GM19324 (cell line): ENCODE measurements around the gene SLC25A18.
"Not testable (repeated sequence)": the region's sequence is repeated elsewhere in the genome, so short reads cannot be mapped to it uniquely, and the experiment has no call there.

ENCODE experiments used
- ATAC-seq: cut with Tn5 transposase; IDR thresholded peaks from one replicate; pipeline ENCODE4 v1.9.1; 2021; ENCODE audit warnings: mild to moderate bottlenecking, moderate library complexity; ENCODE audit not compliant: unreplicated experiment, low FRiP score

The SLC25A18 gene

DNA sequence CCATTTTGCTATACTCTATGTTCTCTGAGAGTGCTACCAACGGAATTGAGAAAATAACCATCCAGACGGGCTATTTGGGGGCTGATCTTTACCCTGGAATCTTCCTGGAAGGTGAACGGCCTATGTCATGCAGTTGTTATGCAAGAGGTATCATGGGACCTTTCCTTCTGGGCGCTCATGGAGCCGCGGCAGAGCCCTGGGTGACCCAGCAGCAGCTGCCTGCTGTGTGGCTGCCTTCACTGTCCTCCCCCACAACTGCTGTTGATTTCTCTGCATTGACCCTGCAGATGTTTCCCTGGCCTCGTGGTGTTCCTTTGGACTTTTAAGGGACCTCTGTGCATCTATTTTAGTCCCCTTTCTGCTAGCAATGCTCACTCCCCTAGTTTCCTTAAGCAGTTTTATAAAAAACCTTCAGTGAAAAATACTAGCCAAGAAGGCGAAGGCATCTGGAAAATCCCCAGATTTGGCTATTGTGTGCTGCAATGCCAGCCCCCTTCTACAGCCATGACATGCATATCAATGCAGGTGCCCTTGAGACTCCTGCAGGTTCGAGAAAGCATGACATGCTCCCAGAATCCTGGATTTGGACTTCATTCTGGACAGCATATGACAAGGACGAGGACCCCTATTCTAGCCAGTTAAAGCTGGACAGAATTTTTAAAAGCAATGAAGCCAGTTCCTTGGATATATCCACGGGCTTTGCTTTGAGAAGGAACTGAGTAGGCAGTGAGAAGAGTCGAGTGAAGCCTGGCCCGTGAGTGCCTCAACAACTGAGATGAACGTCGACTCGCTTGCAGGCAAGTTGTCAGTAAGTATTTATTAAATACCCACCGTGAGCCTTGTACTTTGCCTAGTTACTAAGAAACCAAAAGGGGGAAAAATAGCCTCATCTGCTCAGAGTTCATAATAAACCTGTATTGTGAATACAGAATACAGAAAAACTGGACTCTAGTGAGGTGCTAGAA lies at the start of gene SLC25A18:
TSS of gene SLC25A18 (plus strand) at position 593 of the 965 bp plus-strand sequence. CDS start 16,447 bp downstream, outside the sequence.
- ATAC-seq, result no peak

GRCh38 chr22:17513612-17514011 lies 49.7 kb upstream of the SLC25A18 start:
- ATAC-seq, result no peak

DNA sequence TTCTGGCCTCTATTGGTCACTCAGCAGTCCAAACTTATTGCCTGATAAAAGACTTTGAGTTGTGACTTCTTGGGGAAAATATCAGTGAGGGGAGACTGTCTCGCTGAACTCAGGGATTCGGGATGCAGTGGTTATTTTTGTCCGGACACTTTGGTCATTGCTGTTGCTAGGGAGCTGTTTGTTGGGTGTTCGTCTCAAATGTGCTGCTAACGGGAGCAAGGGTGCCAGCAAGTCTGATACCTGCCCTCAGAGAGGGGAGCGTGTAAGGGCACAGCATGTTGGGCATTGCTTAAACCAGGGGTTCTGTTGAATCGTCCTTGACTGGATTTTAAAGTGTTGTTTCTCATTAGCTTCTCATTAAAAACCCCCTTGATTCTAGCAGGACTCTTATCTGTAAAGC lies 49.2 kb upstream of the SLC25A18 start:
- no peak for ATAC-seq

- ATAC-seq, result no peak
These were observed 44.9 kb upstream of the SLC25A18 start for GRCh38 chr22:17518406-17518805.

- not testable (repeated sequence) for ATAC-seq
These were observed 41.3 kb upstream of the SLC25A18 start for GRCh38 chr22:17521971-17522370.

GRCh38 chr22:17523925-17524324 lies 39.4 kb upstream of the SLC25A18 start:
- ATAC-seq, result no peak

GRCh38 chr22:17536269-17536668 lies 27.0 kb upstream of the SLC25A18 start:
- no peak for ATAC-seq

DNA sequence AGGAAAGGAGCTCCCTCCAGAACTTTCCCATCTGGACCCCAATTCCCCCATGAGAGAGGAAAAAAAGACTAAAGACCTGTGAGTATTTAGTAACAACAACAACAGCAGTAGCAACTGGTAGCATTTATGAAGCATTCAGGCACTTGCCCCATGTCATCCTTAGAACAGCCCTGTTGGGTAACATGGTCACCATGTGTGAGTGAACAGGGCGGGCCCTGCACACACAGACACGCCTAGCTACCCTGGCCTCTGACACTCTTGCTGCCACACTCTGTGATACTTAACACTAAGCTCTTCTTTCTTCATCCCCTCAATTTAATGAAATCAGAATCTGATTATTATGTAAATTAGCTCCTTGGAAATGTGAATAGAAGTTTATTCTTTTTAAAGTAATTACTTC lies 26.1 kb upstream of the SLC25A18 start:
- no peak for ATAC-seq

DNA sequence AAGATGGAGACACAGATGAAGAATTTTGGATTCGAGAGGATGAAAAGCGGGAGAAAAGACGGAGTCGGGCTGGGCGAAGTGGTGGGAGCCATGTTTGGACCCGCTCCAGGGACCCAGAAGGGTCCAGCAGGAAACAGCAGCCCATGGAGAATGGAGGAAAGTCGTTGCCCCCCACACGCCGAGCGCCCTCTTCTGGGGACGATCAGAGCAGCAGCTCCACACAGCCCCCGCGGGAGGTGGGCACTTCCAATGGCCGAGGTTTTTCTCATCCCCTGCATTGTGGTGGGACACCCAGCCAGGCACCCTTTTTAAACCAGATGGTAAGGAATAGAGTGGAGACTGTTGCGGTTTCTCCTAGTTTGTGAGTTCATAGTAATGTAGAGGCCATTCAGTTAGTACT lies 22.8 kb upstream of the SLC25A18 start:
- ATAC-seq, result no peak

DNA sequence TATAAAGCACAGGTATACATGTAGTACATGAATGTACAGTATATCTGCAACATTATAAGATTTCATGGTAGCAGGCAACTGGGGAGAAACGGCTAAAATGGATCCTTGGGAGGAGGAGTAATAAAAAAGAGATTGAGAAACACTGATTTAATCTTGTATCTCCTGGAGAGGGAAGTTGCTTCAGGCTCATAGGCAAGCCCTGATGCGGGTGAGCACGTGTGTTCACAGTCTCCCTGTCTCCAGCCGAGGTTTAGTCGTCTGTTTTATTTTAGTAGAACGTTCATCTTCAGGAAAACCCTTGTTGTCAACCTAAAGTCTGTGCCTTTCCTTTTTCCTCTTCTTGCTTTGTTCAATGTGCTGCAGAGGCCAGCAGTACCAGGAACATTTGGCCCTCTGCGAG lies 21.8 kb upstream of the SLC25A18 start:
- ATAC-seq, result no peak

DNA sequence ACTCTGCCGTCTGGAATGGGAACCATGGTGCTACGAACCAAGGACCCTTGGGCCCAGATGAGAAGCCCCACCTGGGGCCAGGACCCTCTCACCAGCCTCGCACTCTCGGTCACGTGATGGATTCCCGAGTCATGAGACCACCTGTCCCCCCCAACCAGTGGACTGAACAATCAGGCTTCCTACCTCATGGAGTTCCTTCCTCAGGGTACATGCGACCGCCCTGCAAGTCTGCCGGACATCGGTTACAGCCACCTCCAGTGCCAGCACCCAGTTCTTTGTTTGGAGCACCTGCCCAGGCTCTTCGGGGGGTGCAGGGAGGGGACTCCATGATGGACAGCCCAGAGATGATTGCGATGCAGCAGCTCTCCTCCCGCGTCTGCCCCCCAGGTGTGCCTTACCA lies 20.8 kb upstream of the SLC25A18 start:
- no peak for ATAC-seq

DNA sequence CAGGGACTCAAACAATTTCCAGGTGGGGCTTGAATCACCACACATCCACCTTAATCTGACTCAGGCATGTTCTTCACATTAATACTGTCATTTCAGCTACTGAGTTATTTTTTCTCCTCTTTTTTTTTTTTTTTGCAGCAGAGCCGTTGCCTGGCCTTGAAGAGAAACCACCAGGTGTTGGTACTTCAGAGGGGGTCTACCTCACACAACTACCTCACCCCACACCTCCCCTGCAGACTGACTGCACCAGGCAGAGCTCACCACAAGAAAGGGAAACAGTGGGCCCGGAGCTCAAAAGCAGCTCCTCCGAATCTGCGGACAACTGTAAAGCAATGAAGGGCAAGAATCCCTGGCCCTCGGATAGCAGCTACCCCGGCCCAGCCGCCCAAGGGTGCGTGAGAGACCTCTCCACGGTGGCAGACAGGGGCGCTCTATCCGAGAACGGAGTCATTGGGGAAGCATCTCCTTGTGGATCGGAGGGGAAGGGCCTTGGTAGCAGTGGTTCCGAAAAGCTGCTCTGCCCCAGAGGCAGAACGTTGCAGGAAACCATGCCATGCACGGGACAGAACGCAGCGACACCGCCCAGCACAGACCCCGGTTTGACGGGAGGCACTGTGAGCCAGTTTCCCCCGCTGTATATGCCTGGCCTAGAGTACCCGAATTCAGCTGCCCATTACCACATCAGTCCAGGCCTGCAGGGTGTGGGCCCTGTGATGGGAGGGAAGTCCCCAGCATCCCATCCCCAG lies 15.1 kb upstream of the SLC25A18 start:
- ATAC-seq, result no peak

GRCh38 chr22:17548756-17549035 lies 14.6 kb upstream of the SLC25A18 start:
- no peak for ATAC-seq

DNA sequence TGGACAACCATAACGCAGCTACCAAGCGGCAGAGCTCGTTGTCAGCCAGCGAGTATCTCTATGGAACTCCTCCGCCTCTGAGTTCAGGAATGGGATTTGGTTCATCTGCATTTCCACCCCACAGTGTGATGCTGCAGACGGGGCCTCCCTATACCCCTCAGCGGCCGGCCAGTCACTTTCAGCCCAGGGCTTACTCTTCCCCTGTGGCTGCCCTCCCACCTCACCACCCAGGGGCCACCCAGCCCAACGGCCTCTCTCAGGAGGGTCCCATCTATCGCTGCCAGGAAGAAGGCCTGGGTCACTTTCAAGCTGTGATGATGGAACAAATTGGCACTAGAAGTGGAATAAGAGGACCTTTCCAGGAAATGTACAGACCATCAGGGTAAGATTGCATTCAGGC lies 14.1 kb upstream of the SLC25A18 start:
- no peak for ATAC-seq

GRCh38 chr22:17549655-17550054 lies 13.6 kb upstream of the SLC25A18 start:
- no peak for ATAC-seq

- ATAC-seq, result no peak
These were observed 10.6 kb upstream of the SLC25A18 start for GRCh38 chr22:17552737-17553136.

GRCh38 chr22:17554814-17555213 lies 8.5 kb upstream of the SLC25A18 start:
- ATAC-seq, result no peak

DNA sequence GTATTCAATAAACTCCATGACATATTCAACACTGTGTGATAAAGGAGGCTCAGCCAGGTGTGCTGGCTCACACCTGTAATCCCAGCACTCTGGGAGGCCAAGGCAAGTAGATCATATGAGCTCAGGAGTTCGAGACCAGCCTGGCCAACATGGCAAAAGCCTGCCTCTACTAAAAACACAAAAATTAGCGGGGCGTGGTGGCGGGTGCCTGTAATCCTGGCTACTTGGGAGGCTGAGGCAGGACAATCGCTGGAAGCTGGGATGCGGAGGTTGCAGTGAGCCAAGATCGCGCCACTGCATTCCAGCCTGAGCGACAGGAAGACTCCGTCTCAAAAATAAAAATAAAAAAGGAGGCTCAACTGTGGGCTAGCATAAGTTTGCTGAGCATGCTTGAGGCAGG lies 4.1 kb upstream of the SLC25A18 start:
- no peak for ATAC-seq

GRCh38 chr22:17563936-17564391 lies 666 bp downstream of the SLC25A18 start:
- ATAC-seq, result no peak

DNA sequence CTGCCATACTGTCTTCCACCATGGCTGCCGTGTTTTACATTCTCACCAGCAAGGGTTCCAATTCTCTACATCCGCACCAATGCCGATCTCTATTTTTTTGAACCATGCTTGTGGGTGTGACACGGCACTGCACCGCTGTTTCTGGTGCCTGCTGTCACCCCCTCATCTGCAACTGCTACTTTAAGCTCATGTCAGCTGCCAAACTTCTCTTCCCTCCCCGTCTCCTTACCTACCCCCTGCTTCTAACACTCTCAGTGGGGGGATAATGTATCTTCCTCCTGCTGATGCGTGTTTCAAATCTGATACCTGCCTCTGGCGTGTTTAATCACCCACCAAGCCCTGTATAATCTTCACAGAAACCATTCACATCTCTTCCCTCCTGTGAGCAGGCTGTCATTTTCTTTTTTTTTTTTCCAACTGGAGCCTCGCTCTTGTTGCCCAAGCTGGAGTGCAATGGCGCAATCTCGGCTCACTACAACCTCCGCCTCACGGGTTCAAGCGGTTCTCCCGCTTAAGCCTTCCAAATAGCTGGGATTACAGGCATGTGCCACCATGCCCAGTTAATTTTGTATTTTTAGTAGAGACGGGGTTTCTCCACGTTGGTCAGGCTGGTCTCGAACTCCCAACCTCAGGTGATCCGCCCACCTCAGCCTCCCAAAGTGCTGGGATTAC lies 2.9 kb downstream of the SLC25A18 start:
- ATAC-seq, result not testable (repeated sequence)

DNA sequence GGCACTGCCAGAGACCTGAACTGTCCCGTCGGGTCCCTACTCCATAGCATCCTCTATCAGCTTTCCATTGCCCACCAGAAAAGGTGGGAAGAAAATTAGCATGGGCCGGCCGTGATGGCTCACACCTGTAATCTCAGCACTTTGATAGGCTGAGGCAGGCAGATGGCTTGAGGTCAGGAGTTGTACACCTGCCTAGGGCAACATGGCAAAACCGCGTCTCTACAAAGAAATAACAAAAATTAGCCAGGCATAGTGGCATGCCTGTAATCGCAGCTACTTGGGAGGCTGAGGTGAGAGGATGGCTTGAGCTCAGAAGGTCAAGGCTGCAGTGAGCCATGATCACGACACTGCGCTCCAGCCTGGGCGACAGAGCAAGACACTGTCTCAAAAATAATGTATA lies 3.5 kb downstream of the SLC25A18 start:
- no peak for ATAC-seq
